RWPE1 (cell line): ENCODE results near the gene NCS1.
A peak's percentile ranks its signal among the peaks of the same experiment; 100 is the strongest.

Experiments
- CTCF ChIA-PET: fragments of 350-600 bp; sonication (Branson Sonifier 250); formaldehyde crosslinking; extraction: SDS; loops from one replicate; lab custom pipeline; 2021; lab: Yijun Ruan, JAX
- POLR2A ChIA-PET: fragments of 400-600 bp; formaldehyde crosslinking; extraction: SDS; loops from one replicate; lab custom pipeline; 2020; ENCODE audit warnings: antibody characterized with exemption; ENCODE audit not compliant: low non-redundant PET; lab: Yijun Ruan, JAX
- DNase-seq: peaks from one replicate; pipeline ENCODE4 v3.0.0; 2012; ENCODE audit warnings: low spot score
- H3K27ac ChIP-seq: fragments of 450-650 bp; 2 replicates; pipeline ENCODE4 v1.5.1; 2017
- CTCF ChIP-seq: fragments of 450-650 bp; conservative IDR thresholded peaks from 2 replicates; pipeline ENCODE4 v1.5.1; 2017; ENCODE audit warnings: low read depth, mild to moderate bottlenecking

Gene NCS1

DNA sequence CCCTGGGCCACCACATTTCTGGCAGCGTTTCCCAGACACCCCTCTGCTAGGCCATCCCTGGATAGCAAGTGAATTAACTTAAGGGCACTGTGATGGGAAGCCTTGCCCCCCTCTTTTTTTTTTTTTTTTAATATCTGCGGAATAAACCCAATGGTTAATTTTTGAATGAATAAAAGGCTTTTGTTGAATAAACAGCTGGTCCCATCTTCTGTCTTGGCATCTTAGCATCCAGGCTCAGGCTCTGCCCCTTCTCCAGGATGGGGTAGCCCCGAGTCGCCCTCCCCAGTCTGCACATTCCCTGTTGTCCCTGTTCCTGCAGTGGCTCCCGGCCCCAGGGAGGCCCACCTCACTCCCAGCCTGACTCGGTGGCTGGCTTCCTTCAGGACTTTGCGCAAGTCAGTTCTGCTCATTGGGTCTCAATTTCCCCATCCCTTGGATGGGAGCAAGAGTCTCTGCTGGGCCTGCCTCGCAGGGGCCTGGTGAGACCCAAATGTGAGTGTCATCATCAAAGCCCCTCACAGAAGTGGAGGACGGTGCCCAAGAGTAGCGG lies 64.3 kb downstream of the NCS1 start:
- DNase-seq: no peak
- peak; percentile 2; the same call in 1 of the 2 replicates for TF ChIP-seq CTCF
- ChIA-PET POLR2A (no interaction called here), CTCF (interaction anchor here (0.6 to 1.9 kb wide), 33 partner anchors 10 to 941 kb away, joined by 3 to 30 read pairs (median 4); partner anchors contain the start of gene HMCN2)
- peak overlapping the region; percentile 70 for H3K27ac ChIP-seq

- ChIA-PET CTCF (interaction anchor here (0.6 to 1.9 kb wide), 13 partner anchors 22 to 941 kb away, joined by 3 to 30 read pairs (median 4); partner anchors contain the start of gene HMCN2), POLR2A (interaction anchor here (0.7 kb wide), 1 partner anchor 28 kb away, joined by 3 read pairs; the partner anchor contains the start of gene HMCN2)
- no peak for DNase-seq
- TF ChIP-seq CTCF: no peak
- peak overlapping the region; percentile 70 for H3K27ac ChIP-seq
These were observed 64.9 kb downstream of the NCS1 start for GRCh38 chr9:130237076-130237475.

DNA sequence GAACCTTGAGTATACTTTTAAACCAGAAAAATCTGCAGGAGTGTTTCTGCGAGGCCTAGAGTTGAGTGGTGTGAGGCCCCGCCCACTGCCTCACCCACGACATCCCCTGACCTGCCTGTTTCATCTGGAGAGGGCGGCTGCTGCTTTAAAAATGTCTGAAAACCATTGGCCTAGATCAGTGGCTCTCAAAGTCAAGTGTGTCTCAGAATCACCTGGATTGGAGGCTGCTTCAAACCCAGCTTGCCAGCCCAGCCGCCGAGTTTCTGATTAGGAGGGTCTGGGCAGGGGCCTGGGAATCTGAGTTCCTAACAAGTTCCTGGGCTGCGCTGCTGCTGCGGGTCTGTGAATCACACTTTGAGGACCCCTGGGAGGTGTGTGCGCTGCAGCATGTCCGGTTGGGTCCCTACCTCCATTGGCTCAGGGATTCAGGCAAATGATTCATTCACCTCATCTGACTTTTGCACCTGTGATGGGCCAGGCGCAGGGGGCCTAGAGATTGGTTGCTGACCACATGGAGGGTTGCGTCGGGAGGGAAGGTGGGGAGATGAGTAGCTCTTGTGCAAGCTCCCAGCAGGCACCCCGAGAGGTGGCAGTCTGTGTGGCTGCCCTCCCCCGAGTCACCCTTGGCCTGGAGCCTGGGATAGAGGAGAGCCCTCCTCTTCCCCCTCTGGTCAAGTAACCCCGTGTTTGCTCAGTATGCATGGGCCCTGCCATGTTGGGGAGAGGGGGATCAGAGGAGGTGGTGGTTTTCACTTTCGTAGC lies 65.7 kb downstream of the NCS1 start:
- peak overlapping the region; percentile 70 for H3K27ac ChIP-seq
- TF ChIP-seq CTCF: no peak
- ChIA-PET POLR2A (interaction anchor here (0.7 kb wide), 1 partner anchor 27 kb away, joined by 3 read pairs; the partner anchor contains the start of gene HMCN2), CTCF (interaction anchor here (0.5 to 0.6 kb wide), 4 partner anchors 15 to 186 kb away, joined by 3 read pairs; no protein-coding TSS in a partner anchor)
- DNase-seq: no peak

GRCh38 chr9:130239363-130239695 lies 67.1 kb downstream of the NCS1 start:
- H3K27ac ChIP-seq: peak overlapping the region; percentile 70
- ChIA-PET POLR2A (no interaction called here), CTCF (no interaction called here)
- no peak for TF ChIP-seq CTCF
- DNase-seq: no peak

- peak overlapping the region; percentile 70; the same call in 1 of the 2 replicates for H3K27ac ChIP-seq
- CTCF ChIA-PET: interaction anchor here (0.9 kb wide), 1 partner anchor 132 kb away, joined by 3 read pairs; no protein-coding TSS in a partner anchor
- DNase-seq: no peak
- no peak for TF ChIP-seq CTCF
- POLR2A ChIA-PET: no interaction called here
These were observed 67.6 kb downstream of the NCS1 start for GRCh38 chr9:130239741-130240241.
